ENCODE data around the gene OLFM1. TPM values are rescaled to one million over a fixed set of nuclear protein-coding genes. Genes with fewer than 3 reads are reported as not detected.
"Not testable (repeated sequence)": the region's sequence is repeated elsewhere in the genome, so short reads cannot be mapped to it uniquely, and the experiment has no call there.

The OLFM1 gene
- total RNA-seq, 1 experiment from 2014 or later: 0.42 TPM

GRCh38 chr9:135060461-135061116, 26.9 kb upstream of the OLFM1 start:
- DNase-seq (ENCODE audit: low read depth): no peak

DNA sequence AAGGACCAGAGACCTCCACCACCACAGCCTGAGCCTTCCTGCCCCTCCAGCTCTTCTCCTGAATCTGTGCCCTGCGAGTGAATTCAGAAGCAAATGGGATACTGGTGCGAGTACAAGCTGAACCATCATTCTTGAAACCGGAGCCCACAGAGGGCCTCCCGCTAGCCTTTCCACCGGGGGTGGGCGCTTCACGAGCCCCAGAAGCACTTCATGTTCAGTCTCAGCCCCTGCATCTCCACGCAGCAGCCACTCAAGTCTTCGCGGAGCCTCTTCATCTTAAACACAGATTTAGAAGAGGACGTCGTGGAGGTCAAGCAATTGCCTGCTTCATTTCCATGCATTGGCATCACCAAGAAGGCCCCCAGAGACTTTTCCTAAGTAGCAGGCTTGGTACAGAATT, 26.0 kb upstream of the OLFM1 start:
- DNase-seq (ENCODE audit: low read depth): no peak

DNA sequence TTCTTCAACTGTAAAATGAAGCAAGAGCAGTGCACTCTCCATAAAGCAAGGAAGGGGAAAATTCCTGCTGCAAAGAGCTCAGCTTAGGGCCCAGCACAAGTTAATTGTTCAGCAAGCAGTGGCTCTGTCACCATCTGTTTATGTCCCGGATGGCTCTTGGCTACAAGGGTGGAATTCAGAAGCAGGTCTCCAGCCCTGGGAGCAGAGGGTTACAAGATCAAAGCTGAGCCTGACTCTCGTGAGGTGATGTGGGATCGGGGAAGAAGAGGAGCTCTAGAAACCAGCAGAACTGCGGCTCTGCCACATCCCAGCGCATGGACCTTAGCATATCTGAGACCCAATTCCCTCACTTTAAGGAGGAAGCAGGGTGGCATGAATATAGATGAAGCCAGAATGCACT, 25.2 kb upstream of the OLFM1 start:
- DNase-seq (ENCODE audit: low read depth): no peak

GRCh38 chr9:135063466-135063865, 24.0 kb upstream of the OLFM1 start:
- not testable (repeated sequence) for DNase-seq (ENCODE audit: low read depth)

DNA sequence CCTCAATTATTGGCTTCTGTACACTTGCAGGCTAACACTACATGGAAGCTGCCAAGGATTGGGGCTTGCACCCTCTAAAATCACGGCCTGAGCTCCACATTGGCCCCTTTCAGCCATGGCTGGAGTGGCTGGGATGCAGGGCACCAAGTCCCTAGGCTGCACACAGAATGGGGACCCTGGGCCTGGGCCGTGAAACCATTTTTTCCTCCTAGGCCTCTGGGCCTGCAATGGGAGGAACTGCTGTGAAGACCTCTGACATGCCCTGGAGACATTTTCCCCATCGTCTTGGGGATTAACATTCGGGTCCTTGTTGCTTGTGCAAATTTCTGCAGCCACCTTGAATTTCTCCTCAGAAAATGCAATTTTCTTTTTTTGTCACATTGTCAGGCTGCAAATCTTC, 23.6 kb upstream of the OLFM1 start:
- not testable (repeated sequence) for DNase-seq (ENCODE audit: low read depth)

- DNase-seq (ENCODE audit: low read depth): no peak
Observed at GRCh38 chr9:135065151-135065550, 22.3 kb upstream of the OLFM1 start.

GRCh38 chr9:135065804-135066203, 21.7 kb upstream of the OLFM1 start:
- DNase-seq (ENCODE audit: low read depth): no peak

GRCh38 chr9:135066291-135066690, 21.2 kb upstream of the OLFM1 start:
- DNase-seq (ENCODE audit: low read depth): no peak

DNA sequence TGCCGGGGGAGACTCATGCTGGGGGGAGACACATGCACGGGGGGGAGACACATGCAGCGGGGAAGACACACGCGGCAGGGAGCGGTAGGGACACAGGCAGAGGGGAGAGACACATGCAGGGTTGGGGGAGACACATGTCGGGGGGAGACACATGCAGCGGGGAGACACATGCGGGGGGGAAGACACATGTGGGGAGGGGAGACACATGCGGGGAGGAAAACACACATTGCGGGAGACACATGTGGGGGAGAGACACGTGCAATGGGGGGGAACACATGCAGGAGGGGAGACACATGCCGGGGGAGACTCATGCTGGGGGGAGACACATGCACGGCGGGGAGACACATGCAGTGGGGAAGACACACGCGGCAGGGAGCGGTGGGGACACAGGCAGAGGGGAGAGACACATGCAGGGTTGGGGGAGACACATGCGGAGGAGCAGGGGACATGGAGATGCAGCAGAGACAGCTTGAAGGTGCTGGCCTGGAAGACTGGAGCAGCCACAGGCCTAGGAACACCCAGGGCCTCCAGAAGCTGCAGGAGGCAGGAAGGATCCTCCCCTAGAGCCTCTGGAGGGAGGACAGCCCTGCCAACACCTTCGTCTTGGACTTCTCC, 20.3 kb upstream of the OLFM1 start:
- DNase-seq (ENCODE audit: low read depth): no peak

DNA sequence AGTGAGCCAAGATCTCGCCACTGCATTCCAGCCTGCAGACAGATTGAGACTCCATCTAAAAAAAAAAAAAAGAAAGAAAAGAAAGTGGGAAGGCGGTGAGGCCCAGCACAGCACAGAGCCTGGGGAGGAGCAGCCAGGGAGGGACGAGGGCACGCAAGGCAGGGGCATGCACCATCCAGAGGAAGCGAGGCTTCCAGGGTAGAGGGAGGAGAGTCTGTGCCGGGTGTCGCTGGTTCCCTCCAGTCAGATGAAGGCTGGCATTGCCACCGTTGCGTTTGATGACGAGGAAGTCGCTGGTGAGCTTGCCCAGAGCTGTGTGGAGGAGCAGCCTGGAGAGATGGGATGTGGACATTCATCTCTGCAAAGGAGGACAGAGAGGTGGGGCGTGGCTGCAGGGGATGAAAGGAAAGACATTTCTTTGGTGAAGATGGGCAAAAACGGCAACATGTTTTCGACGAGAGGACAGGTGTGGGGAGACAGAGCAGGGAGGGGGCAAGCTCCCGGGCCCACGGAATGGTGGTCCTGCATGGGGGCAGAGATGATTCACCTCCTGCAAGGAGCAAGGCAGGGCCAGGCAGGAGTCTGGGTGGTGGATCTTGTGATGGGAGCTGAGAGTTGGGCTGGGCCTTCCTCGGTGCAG, 18.6 kb upstream of the OLFM1 start:
- DNase-seq (ENCODE audit: low read depth): no peak

DNA sequence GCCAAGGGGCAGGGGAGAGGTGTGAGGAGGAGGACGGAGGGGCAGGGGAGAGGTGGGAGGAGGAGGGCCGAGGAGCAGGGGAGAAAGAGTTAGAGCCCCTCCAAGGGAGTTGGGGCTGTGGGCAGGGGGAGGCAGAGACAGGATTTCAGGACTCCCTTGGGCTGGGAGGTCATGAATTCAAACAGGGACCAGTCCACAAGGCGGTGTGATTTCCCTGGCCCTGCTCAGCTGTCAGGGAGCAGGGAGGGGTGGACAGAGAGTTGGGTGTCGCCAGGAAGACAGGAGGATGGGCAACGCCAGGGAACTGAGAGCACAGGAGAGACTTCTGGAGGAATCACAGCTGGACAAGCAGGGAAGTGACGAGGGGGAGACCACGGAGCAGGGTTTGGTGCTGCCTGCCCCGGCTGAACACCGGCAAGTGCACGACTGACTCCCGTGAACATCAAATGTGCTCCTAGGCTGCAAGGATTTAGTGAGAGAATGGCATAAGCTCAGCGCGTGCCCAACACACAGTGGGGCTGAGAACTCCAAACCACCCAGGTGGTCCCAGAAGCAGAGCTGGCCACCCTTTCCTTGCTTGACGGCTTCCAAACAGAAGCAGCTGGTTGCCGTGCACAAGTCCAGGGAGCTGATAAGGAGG, 17.8 kb upstream of the OLFM1 start:
- DNase-seq (ENCODE audit: low read depth): no peak

DNA sequence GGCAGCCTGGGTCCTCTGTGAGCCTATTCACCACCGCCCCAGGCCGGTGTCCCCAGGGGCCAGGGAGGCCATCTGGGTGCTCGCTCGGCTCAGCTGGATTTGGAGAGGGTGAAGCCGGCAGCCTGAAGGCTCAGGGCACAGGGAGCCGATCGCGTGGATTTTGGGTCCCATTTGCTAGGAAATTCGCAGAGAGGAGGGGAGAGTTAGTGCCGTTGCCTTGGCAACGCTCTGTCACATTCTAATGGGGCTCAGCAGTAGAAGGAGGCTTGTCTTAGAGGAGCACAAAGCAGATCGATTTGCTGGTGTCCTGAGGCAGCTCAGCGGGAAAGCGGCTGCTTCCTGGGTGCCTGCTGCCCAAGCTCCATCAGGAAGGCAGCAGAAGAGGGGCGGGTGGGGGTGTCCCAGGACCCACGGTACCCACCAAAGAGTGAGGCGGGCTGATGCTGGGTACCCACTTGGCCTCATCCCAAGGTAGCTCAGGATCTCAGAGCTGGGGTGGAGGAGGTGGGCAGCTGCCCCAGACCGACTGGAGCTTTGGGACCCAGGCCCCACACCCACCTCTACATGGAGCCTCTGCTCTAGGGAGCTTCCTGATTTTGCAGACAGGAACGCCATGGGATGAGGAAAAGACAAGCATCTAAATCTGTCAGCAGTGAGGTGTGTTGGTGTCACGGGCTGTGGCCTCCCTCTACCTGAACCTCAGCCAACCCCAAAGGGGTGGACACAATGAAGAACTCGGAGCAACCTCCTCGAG, 17.1 kb upstream of the OLFM1 start:
- peak; percentile 7 for DNase-seq (ENCODE audit: low read depth)

DNA sequence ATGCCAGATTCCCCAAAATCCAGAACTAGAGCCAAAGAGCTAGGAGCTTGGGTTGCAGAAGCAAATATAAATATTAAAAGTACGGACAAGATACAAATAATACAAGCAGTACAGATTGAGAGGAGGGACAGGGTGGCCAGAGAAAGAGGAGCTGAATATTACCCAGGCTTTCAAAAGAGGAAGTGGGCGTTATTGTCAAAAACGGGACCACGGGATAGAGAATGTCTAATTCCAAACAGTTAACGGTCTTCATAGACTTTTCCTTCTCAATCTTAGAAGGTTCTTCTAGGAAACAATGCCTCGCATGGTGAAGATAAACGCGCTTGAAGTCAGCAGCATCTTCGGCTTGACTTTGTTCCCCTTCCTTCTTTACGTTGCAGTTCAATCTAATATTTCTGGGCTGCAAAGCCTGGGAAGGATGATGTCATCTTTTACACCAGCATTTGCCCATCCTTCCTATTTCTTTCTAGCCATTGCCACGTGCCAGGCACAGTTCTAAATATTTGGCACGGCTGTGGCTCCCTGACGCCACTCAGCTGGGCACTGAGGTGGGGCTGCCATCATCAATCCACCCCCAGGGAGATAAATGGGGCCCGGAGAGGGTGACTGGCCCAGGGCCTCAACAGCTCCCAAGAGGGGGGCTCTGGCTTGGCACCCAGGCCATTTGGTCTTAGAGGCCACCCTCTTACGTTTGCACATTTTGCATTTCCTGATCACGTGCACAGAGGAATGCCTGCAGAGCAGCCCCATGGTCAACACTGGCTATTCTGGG, 16.3 kb upstream of the OLFM1 start:
- no peak for DNase-seq (ENCODE audit: low read depth)

- DNase-seq (ENCODE audit: low read depth): no peak
Observed at GRCh38 chr9:135073081-135073740, 14.3 kb upstream of the OLFM1 start.

DNA sequence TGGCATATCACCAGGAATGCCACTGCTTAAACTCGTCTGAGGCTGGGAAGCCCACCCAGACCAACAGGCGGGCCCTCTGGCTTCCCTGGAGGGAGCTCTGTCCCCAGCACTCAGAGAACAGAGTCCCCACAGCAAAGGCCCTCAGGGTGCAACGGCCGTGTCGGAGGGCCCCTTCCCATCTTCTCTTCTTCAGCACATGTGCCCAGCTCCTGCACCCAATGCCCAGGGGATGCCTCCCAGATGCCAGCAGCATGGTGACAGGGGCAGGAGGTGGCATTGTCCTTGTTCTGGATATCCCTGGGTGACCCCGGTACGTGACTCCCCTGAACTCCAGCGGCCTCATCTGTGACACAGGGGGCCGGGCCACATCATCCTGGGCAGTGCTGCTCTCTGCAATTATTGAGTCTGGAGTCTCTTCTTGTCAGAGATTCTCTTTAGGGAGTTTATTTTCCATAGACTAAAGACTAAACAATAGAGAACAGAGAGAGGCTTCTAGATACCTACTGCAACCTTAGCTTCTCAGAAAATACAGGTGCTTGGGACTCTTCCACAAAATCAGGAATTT, 13.6 kb upstream of the OLFM1 start:
- DNase-seq (ENCODE audit: low read depth): no peak

- no peak for DNase-seq (ENCODE audit: low read depth)
Observed at GRCh38 chr9:135074354-135075233, 12.9 kb upstream of the OLFM1 start.

- DNase-seq (ENCODE audit: low read depth): no peak
Observed at GRCh38 chr9:135075234-135076142, 12.0 kb upstream of the OLFM1 start.

- no peak for DNase-seq (ENCODE audit: low read depth)
Observed at GRCh38 chr9:135076143-135076875, 11.2 kb upstream of the OLFM1 start.
